H1 (cell line): Measurements from ENCODE around the gene CCNT1. TPM values are rescaled to one million over a fixed set of nuclear protein-coding genes. Genes with fewer than 3 reads are reported as not detected.

Experiments
- CTCF ChIA-PET: fragments of 300-600 bp; sonication (Branson Sonifier 250); formaldehyde crosslinking; loops from one replicate; lab custom pipeline; 2021; ENCODE audit not compliant: partially characterized antibody; lab: Charles Lee
- POLR2A ChIA-PET: fragments of 300-600 bp; sonication (Branson Sonifier 250); formaldehyde crosslinking; loops from one replicate; lab custom pipeline; 2021; ENCODE audit warnings: inconsistent platforms; ENCODE audit not compliant: partially characterized antibody; lab: Charles Lee
- DNase-seq, 2 experiments: peaks; one replicate each; pipeline versions ENCODE4 v3.0.0 to v3.0.0-alpha.2; 2010 to 2022; ENCODE audit warnings: low spot score in 2 of 2, low read depth in 1 of 2, mixed read lengths in 1 of 2
- FAIRE-seq: peaks from 2 replicates; lab custom pipeline; 2011; peaks lifted over from hg19 to GRCh38; lab: Jason Lieb, UNC
- H2AFZ ChIP-seq: 2 replicates; pipeline ENCODE4 v1.8.1; 2012; ENCODE audit warnings: low read length, inconsistent platforms
- H2AK5ac ChIP-seq: 2 replicates; pipeline ENCODE4 v1.6.1; 2013; ENCODE audit warnings: low read depth, low read length
- H2BK120ac ChIP-seq: replicated peaks from 2 replicates; pipeline ENCODE3; 2013; ENCODE audit warnings: low read depth, low read length, inconsistent platforms
- H2BK12ac ChIP-seq: 2 replicates; pipeline ENCODE4 v1.6.1; 2013; ENCODE audit warnings: low read depth, low read length
- H2BK15ac ChIP-seq: 2 replicates; pipeline ENCODE4 v1.6.1; 2013; ENCODE audit warnings: low read length
- H2BK20ac ChIP-seq: 2 replicates; pipeline ENCODE4 v1.6.1; 2013; ENCODE audit warnings: low read length
- H2BK5ac ChIP-seq: 2 replicates; pipeline ENCODE4 v1.6.1; 2013; ENCODE audit warnings: low read depth, low read length
- H3K14ac ChIP-seq: 2 replicates; pipeline ENCODE4 v1.6.1; 2013; ENCODE audit warnings: inconsistent platforms; ENCODE audit not compliant: insufficient read length
- H3K18ac ChIP-seq: 2 replicates; pipeline ENCODE4 v1.6.1; 2013; ENCODE audit warnings: low read length; ENCODE audit errors: extremely low read depth
- H3K23ac ChIP-seq: 2 replicates; pipeline ENCODE4 v1.6.1; 2013; ENCODE audit warnings: inconsistent platforms; ENCODE audit not compliant: insufficient read length
- H3K23me2 ChIP-seq: 2 replicates; pipeline ENCODE4 v1.6.1; 2013; ENCODE audit warnings: low read depth, low read length
- H3K27ac ChIP-seq: 2 replicates; pipeline ENCODE4 v1.6.1; 2011; ENCODE audit warnings: low read depth, low read length, inconsistent platforms
- H3K27me3 ChIP-seq, 4 experiments: replicated peaks in 1 of 4; 1 replicate in 1 of 4; 2 replicates in 3 of 4; pipeline versions ENCODE4 v1.6.1 to v1.8.1; 2011 to 2013; ENCODE audit warnings: low read length in 3 of 4, mild to moderate bottlenecking in 3 of 4, inconsistent platforms in 2 of 4, mixed read lengths in 2 of 4, moderate library complexity in 1 of 4; ENCODE audit not compliant: control insufficient read depth in 3 of 4, insufficient read depth in 3 of 4; ENCODE audit errors: extremely low read depth in 1 of 4
- H3K36me3 ChIP-seq, 4 experiments: 2 replicates each; pipeline versions ENCODE4 v1.6.1 to v1.8.1; 2011 to 2013; ENCODE audit warnings: mild to moderate bottlenecking in 4 of 4, low read length in 3 of 4, moderate library complexity in 2 of 4, control low read depth in 1 of 4, inconsistent platforms in 1 of 4; ENCODE audit not compliant: insufficient read depth in 4 of 4, control insufficient read depth in 2 of 4
- H3K4ac ChIP-seq: replicated peaks from 2 replicates; pipeline ENCODE3; 2013; ENCODE audit warnings: low read length, low read depth, mixed read lengths, inconsistent platforms; ENCODE audit not compliant: insufficient read length
- H3K4me1 ChIP-seq, 4 experiments: replicated peaks in 1 of 4; 1 replicate in 1 of 4; 2 replicates in 3 of 4; pipeline versions ENCODE4 v1.6.1 to v1.8.1; 2011 to 2013; ENCODE audit warnings: low read length in 3 of 4, inconsistent platforms in 2 of 4, mixed read lengths in 1 of 4; ENCODE audit not compliant: insufficient read depth in 4 of 4, control insufficient read depth in 3 of 4
- H3K4me2 ChIP-seq, 2 experiments: 2 replicates each; pipeline versions ENCODE4 v1.6.1 to v1.8.1; 2011 to 2013; ENCODE audit warnings: low read depth in 2 of 2, low read length in 2 of 2, control low read depth in 1 of 2, inconsistent platforms in 1 of 2, mild to moderate bottlenecking in 1 of 2; ENCODE audit not compliant: insufficient read depth in 1 of 2
- H3K4me3 ChIP-seq, 4 experiments: fragments of 200-600, 300-600 bp in 1 of 4; sonication (generic), shearing (Covaris generic), sonication (Bioruptor Twin) in 1 of 4; 2 replicates each; pipeline versions ENCODE4 v1.5.1 to v1.8.1; 2011 to 2016; ENCODE audit warnings: low read length in 4 of 4, low read depth in 3 of 4, control low read depth in 2 of 4, inconsistent platforms in 2 of 4, mild to moderate bottlenecking in 2 of 4, mixed read lengths in 1 of 4, moderate library complexity in 1 of 4; ENCODE audit not compliant: insufficient read depth in 2 of 4; ENCODE audit errors: extremely low read depth in 1 of 4
- H3K56ac ChIP-seq: replicated peaks from 2 replicates; pipeline ENCODE3; 2013; ENCODE audit warnings: low read depth, mild to moderate bottlenecking, mixed read lengths, low read length, inconsistent platforms; ENCODE audit not compliant: insufficient read length
- H3K79me1 ChIP-seq: 2 replicates; pipeline ENCODE4 v1.6.1; 2013; ENCODE audit warnings: low read depth, low read length, control low read depth
- H3K79me2 ChIP-seq, 2 experiments: 2 replicates each; pipeline versions ENCODE4 v1.6.1 to v1.8.1; 2012 to 2013; ENCODE audit warnings: low read length in 2 of 2, mild to moderate bottlenecking in 2 of 2, inconsistent platforms in 1 of 2; ENCODE audit not compliant: insufficient read depth in 2 of 2, control insufficient read depth in 1 of 2
- H3K9ac ChIP-seq, 4 experiments: replicated peaks in 1 of 4; 1 replicate in 1 of 4; 2 replicates in 3 of 4; pipeline versions ENCODE4 v1.6.1 to v1.8.1; 2011 to 2013; ENCODE audit warnings: low read depth in 3 of 4, low read length in 3 of 4, control low read depth in 2 of 4, mild to moderate bottlenecking in 2 of 4, moderate library complexity in 2 of 4, inconsistent platforms in 1 of 4; ENCODE audit errors: extremely low read depth in 1 of 4
- H3K9me3 ChIP-seq, 2 experiments: 2 replicates each; pipeline versions ENCODE4 v1.6.1 to v1.8.1; 2012 to 2013; ENCODE audit warnings: mild to moderate bottlenecking in 2 of 2, moderate library complexity in 2 of 2, control low read depth in 1 of 2, inconsistent platforms in 1 of 2, low read depth in 1 of 2, low read length in 1 of 2, mixed read lengths in 1 of 2; ENCODE audit not compliant: insufficient read depth in 2 of 2
- H4K20me1 ChIP-seq, 2 experiments: replicated peaks in 1 of 2; 2 replicates each; pipeline versions ENCODE3 to v1.8.1; 2011 to 2013; ENCODE audit warnings: inconsistent platforms in 2 of 2, low read length in 2 of 2, mild to moderate bottlenecking in 1 of 2; ENCODE audit not compliant: insufficient read depth in 2 of 2, control insufficient read depth in 1 of 2
- H4K5ac ChIP-seq: 2 replicates; pipeline ENCODE4 v1.6.1; 2013; ENCODE audit warnings: low read length, low read depth, mixed read lengths, inconsistent platforms; ENCODE audit not compliant: insufficient read length
- H4K8ac ChIP-seq: 2 replicates; pipeline ENCODE4 v1.8.0; 2013; ENCODE audit warnings: mild to moderate bottlenecking, moderate library complexity, low read length, inconsistent platforms; ENCODE audit not compliant: insufficient read depth; ENCODE audit errors: extremely low read depth
- H4K91ac ChIP-seq: replicated peaks from 2 replicates; pipeline ENCODE3; 2013; ENCODE audit warnings: low read length, mixed read lengths, inconsistent platforms; ENCODE audit not compliant: insufficient read length
- CBX5 ChIP-seq: fragments of 300-800, 300-1000 bp; sonication (generic); IDR thresholded peaks from 2 replicates; pipeline ENCODE4 v1.7.1; 2016; ENCODE audit warnings: antibody characterized with exemption, low read length, low read depth
- GTF2F1 ChIP-seq: IDR thresholded peaks from 2 replicates; pipeline ENCODE4 v1.6.1; 2012; ENCODE audit warnings: low read depth, low read length, improper control_type of control experiment, borderline replicate concordance
- JUND ChIP-seq: IDR thresholded peaks from 2 replicates; pipeline ENCODE4 v1.6.1; 2011; ENCODE audit warnings: mild to moderate bottlenecking, improper control_type of control experiment, low read length
- KDM1A ChIP-seq: fragments of 200-600, 300-600 bp; sonication (generic); IDR thresholded peaks from 2 replicates; pipeline ENCODE4 v1.7.1; 2016; ENCODE audit warnings: mild to moderate bottlenecking, low read length, borderline replicate concordance
- NRF1 ChIP-seq: IDR thresholded peaks from 2 replicates; pipeline ENCODE4 v1.6.1; 2011; ENCODE audit warnings: mild to moderate bottlenecking, low read depth, low read length, improper control_type of control experiment
- RXRA ChIP-seq: IDR thresholded peaks from 2 replicates; pipeline ENCODE4 v1.6.1; 2011; ENCODE audit warnings: low read depth, mild to moderate bottlenecking, low read length, moderate library complexity; ENCODE audit not compliant: insufficient read depth
- WGBS, 2 experiments: shearing (Covaris generic) in 1 of 2; methylation state at CpG; one replicate each; pipeline versions ENCODE4 v1.1.6 to v1.1.7; 2013 to 2015; ENCODE audit warnings: low lambda C conversion rate in 2 of 2, mixed read lengths in 2 of 2, inconsistent platforms in 1 of 2, low coverage in 1 of 2, missing lambda C conversion rate in 1 of 2; ENCODE audit not compliant: insufficient replicate concordance in 2 of 2, insufficient coverage in 1 of 2, insufficient read length in 1 of 2; ENCODE audit errors: extremely low coverage in 1 of 2, missing lambda C conversion rate in 1 of 2; 5-methylcytosine and 5-hydroxymethylcytosine counted together
- polyA plus RNA-seq, 7 experiments: library from polyadenylated mRNA; depleted of rRNA in 3 of 7; stranded (reverse) in 5 of 7; unstranded in 2 of 7; fragments of >200 nt in 5 of 7; fragments of 200-250 nt in 2 of 7; gene quantifications; 1 replicate in 5 of 7; 2 replicates in 1 of 7; 4 replicates in 1 of 7; pipeline versions ENCODE4 v1.2.1 to v1.2.3, GENCODE V29; 2011 to 2013; ENCODE audit warnings: missing spikeins in 2 of 7, mixed read lengths in 2 of 7
- total RNA-seq: library from RNA; stranded (reverse); fragmentation: NEBNext Ultra II Directional; extraction: Animal tissue kit (Norgen Biotek cat#: 25700); gene quantifications from 2 replicates; pipeline ENCODE4 v1.2.1, GENCODE V29; 2021

Gene CCNT1
- total and polyA plus RNA-seq, 2 of the 8 experiments (the other 6 are each of a cell fraction or from before 2014, with no cell fraction given): 13.2 to 45.9 TPM

DNA sequence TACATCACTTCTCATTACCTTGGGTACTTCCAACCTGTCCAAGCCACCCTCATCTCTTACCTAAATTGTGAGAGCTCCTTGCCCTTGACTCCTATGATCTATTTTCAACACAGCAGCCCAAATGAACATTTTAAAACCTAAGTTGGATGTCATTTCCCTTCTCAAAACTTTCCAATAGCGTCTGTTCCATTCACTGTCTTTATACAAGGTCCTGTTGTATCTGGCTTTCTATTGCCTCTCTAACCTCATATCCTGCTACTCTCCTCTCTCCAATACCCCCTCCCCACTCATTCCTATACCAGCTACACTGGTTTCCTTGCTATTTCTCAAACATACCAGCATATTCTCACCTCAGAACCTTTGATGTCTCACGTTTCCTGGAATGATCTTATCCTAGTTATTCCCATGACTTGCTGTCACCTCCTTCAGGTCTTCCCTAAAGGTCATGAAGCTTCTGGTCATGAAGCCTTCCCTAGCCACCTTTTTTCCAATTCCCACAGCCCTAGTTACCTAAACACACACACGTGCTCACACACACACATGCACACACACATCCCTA is 30.4 kb downstream of the CCNT1 start:
- Histone ChIP-seq H3K79me1 (peaks cover 9% of the 10 kb centered on the region; the same call in 1 of the 2 replicates), H3K18ac (no peak overlapping the region), H3K9me3 (no peaks in the 10 kb centered on the region), H2AK5ac (no peak overlapping the region), H2BK12ac (no peak overlapping the region), H3K23ac (no peak overlapping the region), H3K9ac (no peak overlapping the region), H3K36me3 (peaks cover 2 to 24% (median 11%) of the 10 kb centered on the region in 4 experiments; a peak in 5 of 8 replicates), H3K4ac (no peak overlapping the region), H3K23me2 (0 out of 2 replicates have a peak, but pooled peaks cover 3% of the 10 kb centered on the region), H3K4me1 (no peaks in the 10 kb centered on the region), H4K5ac (no peak overlapping the region), H3K56ac (no peak overlapping the region), H2AFZ (no peak overlapping the region), H3K27ac (no peak overlapping the region), H3K27me3 (no peaks in the 10 kb centered on the region), H3K79me2 (peaks cover 8 to 19% of the 10 kb centered on the region in 2 experiments), H4K8ac (no peak overlapping the region), H3K4me3 (no peak overlapping the region), H2BK120ac (no peak overlapping the region), H4K20me1 (peaks cover 0 to 11% of the 10 kb centered on the region in 2 experiments), H2BK20ac (no peak overlapping the region), H2BK15ac (no peak overlapping the region), H2BK5ac (no peak overlapping the region), H3K14ac (no peak overlapping the region), H4K91ac (no peak overlapping the region), H3K4me2 (no peak overlapping the region)
- POLR2A ChIA-PET: interaction anchor here (1.3 to 2.0 kb wide), 4 partner anchors 9 to 138 kb away, joined by 3 to 8 read pairs (median 4); no protein-coding TSS in a partner anchor
- FAIRE-seq (no peak), DNase-seq (no peak)
- TF ChIP-seq RXRA (no peak), NRF1 (no peak), JUND (no peak), GTF2F1 (no peak), CBX5 (no peak), KDM1A (no peak)
- CTCF ChIA-PET: no interaction called here
- WGBS, 2 experiments: 63% methylated on average over 3 of the region's 3 CpGs; no CpG with 5 or more reads in 1 of the 2 experiments
